SK-N-SH treated with all-trans-retinoic acid at 6 μM for 48 hours (cell line): Measurements from ENCODE around the gene VAC14.

Experiments
- ATAC-seq: fragments of 200-7000 bp; cut with Tn5 transposase; 3 replicates; pipeline ENCODE4 v1.9.1; 2020; ENCODE audit warnings: mild to moderate bottlenecking, moderate library complexity
- ARNTL ChIP-seq: fragments of 450-650 bp; formaldehyde crosslinking; IDR thresholded peaks from 2 replicates; pipeline ENCODE4 v1.5.0; 2020; ENCODE audit warnings: low read depth, mild to moderate bottlenecking, moderate library complexity, borderline replicate concordance
- BACH2 ChIP-seq: fragments of 250-450 bp; sonication (Bioruptor Pico); IDR thresholded peaks from 2 replicates; pipeline ENCODE4 v1.9.0; 2021; ENCODE audit warnings: mild to moderate bottlenecking, borderline replicate concordance
- CSDC2 ChIP-seq: fragments of 250-450 bp; sonication (Bioruptor Pico); IDR thresholded peaks from 2 replicates; pipeline ENCODE4 v1.5.0; 2020; ENCODE audit warnings: mild to moderate bottlenecking, moderate library complexity
- CSRNP3 ChIP-seq: fragments of 250-450 bp; sonication (Bioruptor Pico); IDR thresholded peaks from 2 replicates; pipeline ENCODE4 v1.5.1; 2021; ENCODE audit warnings: mild to moderate bottlenecking, moderate library complexity
- ESRRG ChIP-seq: fragments of 250-450 bp; sonication (Bioruptor Pico); IDR thresholded peaks from 2 replicates; pipeline ENCODE4 v1.6.1; 2021; ENCODE audit warnings: mild to moderate bottlenecking
- GLIS3 ChIP-seq: fragments of 250-450 bp; sonication (Bioruptor Pico); IDR thresholded peaks from 2 replicates; pipeline ENCODE4 v1.5.0; 2020; ENCODE audit warnings: mild to moderate bottlenecking, moderate library complexity
- ISL1 ChIP-seq: fragments of 250-450 bp; sonication (Bioruptor Pico); IDR thresholded peaks from 2 replicates; pipeline ENCODE4 v2.1.2; 2022; ENCODE audit warnings: mild to moderate bottlenecking, moderate library complexity
- OSR1 ChIP-seq: fragments of 250-450 bp; sonication (Bioruptor Pico); IDR thresholded peaks from 2 replicates; pipeline ENCODE4 v1.8.0; 2022; ENCODE audit warnings: moderate library complexity, mild to moderate bottlenecking, inconsistent platforms
- PATZ1 ChIP-seq: fragments of 250-450 bp; sonication (Bioruptor Pico); IDR thresholded peaks from 2 replicates; pipeline ENCODE4 v1.8.0; 2020; ENCODE audit warnings: mild to moderate bottlenecking, moderate library complexity, borderline replicate concordance
- PPARA ChIP-seq: fragments of 250-450 bp; sonication (Bioruptor Pico); IDR thresholded peaks from 2 replicates; pipeline ENCODE4 v1.5.0; 2020; ENCODE audit warnings: mild to moderate bottlenecking, borderline replicate concordance
- SNAI2 ChIP-seq: fragments of 250-450 bp; sonication (Bioruptor Pico); IDR thresholded peaks from 2 replicates; pipeline ENCODE4 v1.5.0; 2020; ENCODE audit warnings: mild to moderate bottlenecking, moderate library complexity
- TCF4 ChIP-seq: fragments of 250-450 bp; sonication (Bioruptor Pico); IDR thresholded peaks from 2 replicates; pipeline ENCODE4 v1.8.0; 2021; ENCODE audit warnings: mild to moderate bottlenecking, moderate library complexity, borderline replicate concordance
- TOX ChIP-seq: fragments of 250-450 bp; sonication (Bioruptor Pico); IDR thresholded peaks from 2 replicates; pipeline ENCODE4 v1.8.0; 2021; ENCODE audit warnings: mild to moderate bottlenecking, moderate library complexity, borderline replicate concordance
- ZC3H10 ChIP-seq: fragments of 250-450 bp; sonication (Bioruptor Pico); IDR thresholded peaks from 2 replicates; pipeline ENCODE4 v1.5.1; 2021; ENCODE audit warnings: mild to moderate bottlenecking, moderate library complexity
- ZFP3 ChIP-seq: fragments of 250-450 bp; sonication (Bioruptor Pico); IDR thresholded peaks from 2 replicates; pipeline ENCODE4 v1.5.0; 2020; ENCODE audit warnings: mild to moderate bottlenecking, moderate library complexity
- ZFP30 ChIP-seq: fragments of 450-650 bp; formaldehyde crosslinking; IDR thresholded peaks from 2 replicates; pipeline ENCODE4 v1.5.0; 2022; ENCODE audit warnings: mild to moderate bottlenecking, moderate library complexity
- ZNF565 ChIP-seq: fragments of 450-650 bp; formaldehyde crosslinking; conservative IDR thresholded peaks from 2 replicates; pipeline ENCODE4 v1.5.0; 2020; ENCODE audit warnings: low read depth, mild to moderate bottlenecking, moderate library complexity
- ZNF70 ChIP-seq: fragments of 450-650 bp; formaldehyde crosslinking; IDR thresholded peaks from 2 replicates; pipeline ENCODE4 v1.5.0; 2020; ENCODE audit warnings: mild to moderate bottlenecking, moderate library complexity
- TF ChIP-seq, protein P1 (sequence below): fragments of 250-450 bp; sonication (Bioruptor Pico); IDR thresholded peaks from 2 replicates; pipeline ENCODE4 v1.8.0; 2021; ENCODE audit warnings: low read depth, mild to moderate bottlenecking, moderate library complexity, borderline replicate concordance
- TF ChIP-seq, protein P2 (sequence below): fragments of 250-450 bp; sonication (Bioruptor Pico); IDR thresholded peaks from 2 replicates; pipeline ENCODE4 v1.5.1; 2020; ENCODE audit warnings: low read depth, mild to moderate bottlenecking, moderate library complexity
- TF ChIP-seq, protein P3 (sequence below): fragments of 250-450 bp; sonication (Bioruptor Pico); IDR thresholded peaks from 2 replicates; pipeline ENCODE4 v1.5.0; 2020; ENCODE audit warnings: mild to moderate bottlenecking, moderate library complexity

Gene VAC14

DNA sequence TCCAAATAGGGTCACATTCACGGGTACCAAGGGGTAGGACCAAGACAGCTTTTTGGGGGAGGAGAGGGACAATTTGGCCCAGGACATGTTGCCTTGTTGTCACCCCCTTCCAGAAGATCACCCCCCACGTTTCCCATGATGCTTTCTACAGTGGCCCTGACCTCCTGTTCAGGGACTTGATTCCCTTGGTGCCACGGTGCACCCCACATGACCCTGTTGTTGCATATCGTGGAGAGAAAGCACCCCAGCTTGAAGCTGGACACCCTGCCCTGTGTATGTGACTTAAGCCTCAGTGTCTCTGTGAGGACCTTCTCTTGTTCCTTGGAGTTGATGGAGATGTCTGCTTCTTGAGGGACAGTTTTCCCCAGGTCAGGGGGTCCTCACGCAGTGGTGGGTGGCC lies 142.0 kb downstream of the VAC14 start (continued):
- TF ChIP-seq, protein P1, sequence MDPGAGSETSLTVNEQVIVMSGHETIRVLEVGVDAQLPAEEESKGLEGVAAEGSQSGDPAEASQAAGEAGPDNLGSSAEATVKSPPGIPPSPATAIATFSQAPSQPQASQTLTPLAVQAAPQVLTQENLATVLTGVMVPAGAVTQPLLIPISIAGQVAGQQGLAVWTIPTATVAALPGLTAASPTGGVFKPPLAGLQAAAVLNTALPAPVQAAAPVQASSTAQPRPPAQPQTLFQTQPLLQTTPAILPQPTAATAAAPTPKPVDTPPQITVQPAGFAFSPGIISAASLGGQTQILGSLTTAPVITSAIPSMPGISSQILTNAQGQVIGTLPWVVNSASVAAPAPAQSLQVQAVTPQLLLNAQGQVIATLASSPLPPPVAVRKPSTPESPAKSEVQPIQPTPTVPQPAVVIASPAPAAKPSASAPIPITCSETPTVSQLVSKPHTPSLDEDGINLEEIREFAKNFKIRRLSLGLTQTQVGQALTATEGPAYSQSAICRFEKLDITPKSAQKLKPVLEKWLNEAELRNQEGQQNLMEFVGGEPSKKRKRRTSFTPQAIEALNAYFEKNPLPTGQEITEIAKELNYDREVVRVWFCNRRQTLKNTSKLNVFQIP (CRISPR knock-in tag), result no peak
- TF ChIP-seq, all 23 proteins: peak for 0

- TF ChIP-seq SNAI2, result no peak
- no peak for TF ChIP-seq BACH2 (CRISPR knock-in tag)
- no peak for TF ChIP-seq ZNF70
- no peak for TF ChIP-seq TCF4 (CRISPR knock-in tag)
- no peak for TF ChIP-seq ZC3H10 (CRISPR knock-in tag)
- TF ChIP-seq PATZ1, result no peak
- no peak for TF ChIP-seq ZFP30 (CRISPR knock-in tag)
- no peak for TF ChIP-seq CSDC2
- no peak for TF ChIP-seq GLIS3
- TF ChIP-seq CSRNP3 (CRISPR knock-in tag), result no peak
- no peak for TF ChIP-seq TOX (CRISPR knock-in tag)
- no peak for TF ChIP-seq ZFP3 (CRISPR knock-in tag)
- no peak for TF ChIP-seq ISL1 (CRISPR knock-in tag)
- no peak for TF ChIP-seq ARNTL (CRISPR knock-in tag)
- TF ChIP-seq PPARA (CRISPR knock-in tag), result no peak
- TF ChIP-seq, protein P1 (CRISPR knock-in tag), result no peak
- no peak for TF ChIP-seq ZNF565 (CRISPR knock-in tag)
- TF ChIP-seq, protein P2, sequence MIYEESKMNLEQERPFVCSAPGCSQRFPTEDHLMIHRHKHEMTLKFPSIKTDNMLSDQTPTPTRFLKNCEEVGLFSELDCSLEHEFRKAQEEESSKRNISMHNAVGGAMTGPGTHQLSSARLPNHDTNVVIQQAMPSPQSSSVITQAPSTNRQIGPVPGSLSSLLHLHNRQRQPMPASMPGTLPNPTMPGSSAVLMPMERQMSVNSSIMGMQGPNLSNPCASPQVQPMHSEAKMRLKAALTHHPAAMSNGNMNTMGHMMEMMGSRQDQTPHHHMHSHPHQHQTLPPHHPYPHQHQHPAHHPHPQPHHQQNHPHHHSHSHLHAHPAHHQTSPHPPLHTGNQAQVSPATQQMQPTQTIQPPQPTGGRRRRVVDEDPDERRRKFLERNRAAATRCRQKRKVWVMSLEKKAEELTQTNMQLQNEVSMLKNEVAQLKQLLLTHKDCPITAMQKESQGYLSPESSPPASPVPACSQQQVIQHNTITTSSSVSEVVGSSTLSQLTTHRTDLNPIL (CRISPR knock-in tag), result no peak
- TF ChIP-seq OSR1 (CRISPR knock-in tag), result no peak
- TF ChIP-seq, protein P3, sequence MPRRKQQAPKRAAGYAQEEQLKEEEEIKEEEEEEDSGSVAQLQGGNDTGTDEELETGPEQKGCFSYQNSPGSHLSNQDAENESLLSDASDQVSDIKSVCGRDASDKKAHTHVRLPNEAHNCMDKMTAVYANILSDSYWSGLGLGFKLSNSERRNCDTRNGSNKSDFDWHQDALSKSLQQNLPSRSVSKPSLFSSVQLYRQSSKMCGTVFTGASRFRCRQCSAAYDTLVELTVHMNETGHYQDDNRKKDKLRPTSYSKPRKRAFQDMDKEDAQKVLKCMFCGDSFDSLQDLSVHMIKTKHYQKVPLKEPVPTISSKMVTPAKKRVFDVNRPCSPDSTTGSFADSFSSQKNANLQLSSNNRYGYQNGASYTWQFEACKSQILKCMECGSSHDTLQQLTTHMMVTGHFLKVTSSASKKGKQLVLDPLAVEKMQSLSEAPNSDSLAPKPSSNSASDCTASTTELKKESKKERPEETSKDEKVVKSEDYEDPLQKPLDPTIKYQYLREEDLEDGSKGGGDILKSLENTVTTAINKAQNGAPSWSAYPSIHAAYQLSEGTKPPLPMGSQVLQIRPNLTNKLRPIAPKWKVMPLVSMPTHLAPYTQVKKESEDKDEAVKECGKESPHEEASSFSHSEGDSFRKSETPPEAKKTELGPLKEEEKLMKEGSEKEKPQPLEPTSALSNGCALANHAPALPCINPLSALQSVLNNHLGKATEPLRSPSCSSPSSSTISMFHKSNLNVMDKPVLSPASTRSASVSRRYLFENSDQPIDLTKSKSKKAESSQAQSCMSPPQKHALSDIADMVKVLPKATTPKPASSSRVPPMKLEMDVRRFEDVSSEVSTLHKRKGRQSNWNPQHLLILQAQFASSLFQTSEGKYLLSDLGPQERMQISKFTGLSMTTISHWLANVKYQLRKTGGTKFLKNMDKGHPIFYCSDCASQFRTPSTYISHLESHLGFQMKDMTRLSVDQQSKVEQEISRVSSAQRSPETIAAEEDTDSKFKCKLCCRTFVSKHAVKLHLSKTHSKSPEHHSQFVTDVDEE (CRISPR knock-in tag), result no peak
Measured at GRCh38 chr16:70657956-70658355, 143.0 kb downstream of the VAC14 start.

DNA sequence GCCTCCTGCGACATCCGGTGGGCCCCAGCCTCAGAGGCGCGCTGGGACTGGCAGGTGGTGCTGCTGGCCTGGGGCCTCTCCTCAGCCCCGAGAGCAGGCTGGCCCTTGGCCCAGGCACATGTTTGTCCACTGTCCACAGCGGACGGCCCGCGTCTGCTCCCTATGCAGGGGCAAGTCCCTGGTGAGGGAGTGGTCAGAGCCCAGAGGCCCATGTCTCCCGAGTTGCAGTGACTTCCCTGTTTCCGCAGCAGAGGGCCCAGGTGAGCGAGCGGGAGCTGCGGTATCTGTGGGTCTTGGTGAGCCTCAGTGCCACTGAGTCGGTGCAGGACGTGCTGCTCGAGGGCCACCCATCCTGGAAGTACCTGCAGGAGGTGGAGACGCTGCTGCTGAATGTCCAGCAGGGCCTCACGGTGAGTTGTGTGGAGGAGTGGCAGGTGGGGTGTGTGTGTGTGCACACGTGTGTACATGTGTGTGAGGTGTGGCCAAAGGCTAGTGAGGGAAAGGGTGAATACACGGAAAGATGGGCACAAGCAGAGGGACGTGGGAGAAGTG lies 144.2 kb downstream of the VAC14 start:
- ATAC-seq, result no peak
- TF ChIP-seq, protein P1 (CRISPR knock-in tag), result no peak
- TF ChIP-seq ESRRG (no peak), CSRNP3 (CRISPR knock-in tag) (no peak), ZFP30 (CRISPR knock-in tag) (no peak), BACH2 (CRISPR knock-in tag) (no peak)
- TF ChIP-seq, protein P3 (CRISPR knock-in tag), result no peak

More at GRCh38 chr16:70657956-70658355, 143.0 kb downstream of the VAC14 start:
- ATAC-seq, result no peak
